H9 (cell line): Measurements from ENCODE around the gene EVI5. TPM values are rescaled to one million over a fixed set of nuclear protein-coding genes. Genes with fewer than 3 reads are reported as not detected.

Experiments used
- DNase-seq: peaks from one replicate; pipeline ENCODE4 v3.0.0-alpha.2; 2017
- H2AFZ ChIP-seq: one replicate; pipeline ENCODE4 v1.6.1; 2013; ENCODE audit warnings: mild to moderate bottlenecking, low read length, control low read depth, moderate library complexity
- H2AK5ac ChIP-seq: 2 replicates; pipeline ENCODE4 v1.6.1; 2013; ENCODE audit warnings: low read length, control low read depth, mixed read lengths; ENCODE audit not compliant: insufficient read length
- H2BK120ac ChIP-seq: one replicate; pipeline ENCODE4 v1.6.1; 2013; ENCODE audit warnings: low read depth, mild to moderate bottlenecking, low read length, control low read depth, inconsistent platforms; ENCODE audit not compliant: poor library complexity, severe bottlenecking
- H2BK12ac ChIP-seq: 2 replicates; pipeline ENCODE4 v1.6.1; 2013; ENCODE audit warnings: low read length, control low read depth, mixed read lengths, low read depth; ENCODE audit not compliant: insufficient read length
- H2BK15ac ChIP-seq: 2 replicates; pipeline ENCODE4 v1.6.1; 2013; ENCODE audit warnings: low read depth, low read length, control low read depth
- H2BK20ac ChIP-seq: one replicate; pipeline ENCODE4 v1.6.1; 2013; ENCODE audit warnings: low read depth, mild to moderate bottlenecking, low read length, control low read depth, inconsistent platforms; ENCODE audit not compliant: poor library complexity, severe bottlenecking
- H2BK5ac ChIP-seq: 2 replicates; pipeline ENCODE4 v1.6.1; 2013; ENCODE audit warnings: low read length, control low read depth, mixed read lengths; ENCODE audit not compliant: insufficient read length
- H3K14ac ChIP-seq: 2 replicates; pipeline ENCODE4 v1.6.1; 2013; ENCODE audit warnings: low read length, control low read depth; ENCODE audit not compliant: insufficient read depth
- H3K18ac ChIP-seq: 2 replicates; pipeline ENCODE4 v1.6.1; 2013; ENCODE audit warnings: low read depth, mild to moderate bottlenecking, mixed read lengths, low read length, control low read depth; ENCODE audit not compliant: insufficient read length
- H3K23ac ChIP-seq: 2 replicates; pipeline ENCODE4 v1.6.1; 2013; ENCODE audit warnings: low read length, control low read depth, mixed read lengths, low read depth; ENCODE audit not compliant: insufficient read length
- H3K23me2 ChIP-seq: 2 replicates; pipeline ENCODE4 v1.6.1; 2013; ENCODE audit warnings: low read depth, mild to moderate bottlenecking, mixed read lengths, low read length, control low read depth; ENCODE audit not compliant: insufficient read length, poor library complexity, severe bottlenecking
- H3K27ac ChIP-seq: 2 replicates; pipeline ENCODE4 v1.5.1; 2013; ENCODE audit warnings: low read length, control low read depth, mixed read lengths, low read depth; ENCODE audit not compliant: insufficient read length
- H3K27me3 ChIP-seq: 2 replicates; pipeline ENCODE4 v1.6.1; 2013; ENCODE audit warnings: low read length, control low read depth, inconsistent platforms; ENCODE audit not compliant: insufficient read depth
- H3K4ac ChIP-seq: 2 replicates; pipeline ENCODE4 v1.6.1; 2013; ENCODE audit warnings: low read depth, mild to moderate bottlenecking, control low read depth, inconsistent platforms, low read length, moderate library complexity
- H3K4me1 ChIP-seq: 2 replicates; pipeline ENCODE4 v1.6.1; 2013; ENCODE audit warnings: low read length, control low read depth, inconsistent platforms; ENCODE audit not compliant: insufficient read depth
- H3K4me2 ChIP-seq: 2 replicates; pipeline ENCODE4 v1.6.1; 2013; ENCODE audit warnings: low read length, control low read depth, mixed read lengths; ENCODE audit not compliant: insufficient read length, insufficient read depth
- H3K56ac ChIP-seq: 2 replicates; pipeline ENCODE4 v1.6.1; 2013; ENCODE audit warnings: low read depth, mild to moderate bottlenecking, mixed read lengths, low read length, control low read depth; ENCODE audit not compliant: insufficient read length
- H3K79me1 ChIP-seq: 2 replicates; pipeline ENCODE4 v1.6.1; 2013; ENCODE audit warnings: low read depth, mild to moderate bottlenecking, moderate library complexity, low read length, control low read depth, inconsistent platforms; ENCODE audit not compliant: insufficient read depth, poor library complexity, severe bottlenecking
- H3K79me2 ChIP-seq: 2 replicates; pipeline ENCODE4 v1.6.1; 2013; ENCODE audit warnings: low read length, control low read depth, inconsistent platforms; ENCODE audit not compliant: insufficient read depth
- H3K9ac ChIP-seq: 2 replicates; pipeline ENCODE4 v1.6.1; 2013; ENCODE audit warnings: low read length, control low read depth, mixed read lengths; ENCODE audit not compliant: insufficient read length; ENCODE audit errors: extremely low read depth
- H3K9me3 ChIP-seq: one replicate; pipeline ENCODE4 v1.6.1; 2013; ENCODE audit warnings: low read depth, low read length, inconsistent platforms; ENCODE audit not compliant: control insufficient read depth
- H3T11ph ChIP-seq: one replicate; pipeline ENCODE4 v1.6.1; 2013; ENCODE audit warnings: mild to moderate bottlenecking, low read length, control low read depth, inconsistent platforms
- H4K20me1 ChIP-seq: one replicate; pipeline ENCODE4 v1.6.1; 2013; ENCODE audit not compliant: control insufficient read depth, insufficient read length, insufficient read depth
- H4K5ac ChIP-seq: 2 replicates; pipeline ENCODE4 v1.6.1; 2013; ENCODE audit warnings: low read depth, mild to moderate bottlenecking, mixed read lengths, low read length, control low read depth; ENCODE audit not compliant: insufficient read length
- H4K8ac ChIP-seq: replicated peaks from 2 replicates; pipeline ENCODE4 v1.6.1; 2013; ENCODE audit warnings: low read length, control low read depth, mixed read lengths, low read depth; ENCODE audit not compliant: insufficient read length
- H4K91ac ChIP-seq: 2 replicates; pipeline ENCODE4 v1.6.1; 2013; ENCODE audit warnings: low read depth, mild to moderate bottlenecking, moderate library complexity, mixed read lengths, low read length, control low read depth; ENCODE audit not compliant: insufficient read length
- H3K27ac Mint-ChIP-seq, 3 experiments: 2 replicates in 2 of 3; 3 replicates in 1 of 3; pipeline ENCODE4 v1.8.0; 2020 to 2021; ENCODE audit warnings: mixed read lengths in 3 of 3, mild to moderate bottlenecking in 1 of 3, moderate library complexity in 1 of 3
- H3K27me3 Mint-ChIP-seq: 2 replicates; pipeline ENCODE4 v1.8.0; 2021; ENCODE audit warnings: low read depth, mild to moderate bottlenecking, moderate library complexity, mixed read lengths
- H3K36me3 Mint-ChIP-seq, 3 experiments: 2 replicates in 2 of 3; 3 replicates in 1 of 3; pipeline ENCODE4 v1.8.0; 2020 to 2021; ENCODE audit warnings: low read depth in 3 of 3, mixed read lengths in 3 of 3; ENCODE audit not compliant: insufficient read depth in 1 of 3
- H3K4me1 Mint-ChIP-seq, 2 experiments: 2 replicates each; pipeline ENCODE4 v1.8.0; 2020; ENCODE audit warnings: mixed read lengths in 2 of 2
- H3K4me3 Mint-ChIP-seq, 2 experiments: 2 replicates in 1 of 2; 3 replicates in 1 of 2; pipeline ENCODE4 v1.8.0; 2020 to 2021; ENCODE audit warnings: mild to moderate bottlenecking in 2 of 2, mixed read lengths in 2 of 2, moderate library complexity in 1 of 2
- H3K9me3 Mint-ChIP-seq, 2 experiments: 2 replicates in 1 of 2; 3 replicates in 1 of 2; pipeline ENCODE4 v1.8.0; 2020; ENCODE audit warnings: mild to moderate bottlenecking in 2 of 2, mixed read lengths in 2 of 2, moderate library complexity in 1 of 2
- WGBS: extraction: QIAGEN DNeasy Blood & Tissue Kit; methylation state at CpG from one replicate; pipeline ENCODE4 v1.1.7; 2013; ENCODE audit warnings: missing lambda C conversion rate, low lambda C conversion rate, mixed read lengths; ENCODE audit not compliant: insufficient read length; ENCODE audit errors: extremely low coverage; 5-methylcytosine and 5-hydroxymethylcytosine counted together
- total RNA-seq: library from RNA; stranded (reverse); gene quantifications from 2 replicates; pipeline ENCODE4 v1.2.1, GENCODE V29; 2021
- TF ChIP-seq, protein P1 (sequence below): fragments of 200-600 bp; sonication (generic); conservative IDR thresholded peaks from 3 replicates; pipeline ENCODE4 v1.8.0; 2021; ENCODE audit warnings: antibody characterized with exemption, mild to moderate bottlenecking

The EVI5 gene
- total RNA-seq, 1 experiment from 2014 or later = 9.7 TPM

DNA sequence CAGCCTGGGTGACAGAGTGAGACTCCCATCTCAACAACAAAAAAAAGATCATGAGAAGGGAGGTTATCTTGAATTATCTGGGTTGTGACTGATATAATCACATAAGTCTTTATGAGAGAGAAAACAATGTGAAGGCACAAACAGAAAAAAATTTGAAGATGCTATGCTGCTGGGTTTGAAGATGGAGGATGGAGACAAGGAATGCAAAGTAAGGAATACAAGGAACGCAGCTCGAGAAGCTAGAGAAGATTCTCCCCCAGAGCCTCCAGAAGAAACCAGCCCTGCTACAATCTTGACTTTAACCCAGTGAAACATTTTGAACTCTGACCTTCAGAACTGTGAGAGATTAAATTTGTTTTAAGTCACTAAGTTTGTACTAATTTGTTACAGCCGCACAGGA lies 15.1 kb downstream of the EVI5 start:
- Mint-ChIP-seq H3K4me1 (peaks cover 11 to 12% of the 10 kb centered on the region in 2 experiments), H3K27ac (no peak overlapping the region), H3K27me3 (no peaks in the 10 kb centered on the region), H3K36me3 (no peaks in the 10 kb centered on the region), H3K4me3 (no peak overlapping the region), H3K9me3 (no peaks in the 10 kb centered on the region)
- Histone ChIP-seq H3T11ph (no peak overlapping the region), H2BK120ac (no peak overlapping the region), H2BK5ac (no peak overlapping the region), H3K27me3 (no peaks in the 10 kb centered on the region), H4K20me1 (no peaks in the 10 kb centered on the region), H2BK20ac (no peak overlapping the region), H3K18ac (no peak overlapping the region), H4K8ac (no peak overlapping the region), H3K56ac (no peak overlapping the region), H3K9me3 (no peaks in the 10 kb centered on the region), H3K9ac (no peak overlapping the region), H3K23me2 (no peaks in the 10 kb centered on the region), H2AFZ (no peak overlapping the region), H3K27ac (no peak overlapping the region), H3K4ac (no peak overlapping the region), H2BK15ac (no peak overlapping the region), H4K5ac (no peak overlapping the region), H3K79me1 (no peaks in the 10 kb centered on the region), H3K14ac (no peak overlapping the region), H2AK5ac (no peak overlapping the region), H3K79me2 (no peaks in the 10 kb centered on the region; the same call in 1 of the 2 replicates), H3K4me1 (no peaks in the 10 kb centered on the region), H4K91ac (no peak overlapping the region), H3K4me2 (no peak overlapping the region), H3K23ac (no peak overlapping the region), H2BK12ac (no peak overlapping the region)
- WGBS = no CpG with 5 or more reads among the region's 3 CpGs
- no peak for DNase-seq
- TF ChIP-seq, protein P1, sequence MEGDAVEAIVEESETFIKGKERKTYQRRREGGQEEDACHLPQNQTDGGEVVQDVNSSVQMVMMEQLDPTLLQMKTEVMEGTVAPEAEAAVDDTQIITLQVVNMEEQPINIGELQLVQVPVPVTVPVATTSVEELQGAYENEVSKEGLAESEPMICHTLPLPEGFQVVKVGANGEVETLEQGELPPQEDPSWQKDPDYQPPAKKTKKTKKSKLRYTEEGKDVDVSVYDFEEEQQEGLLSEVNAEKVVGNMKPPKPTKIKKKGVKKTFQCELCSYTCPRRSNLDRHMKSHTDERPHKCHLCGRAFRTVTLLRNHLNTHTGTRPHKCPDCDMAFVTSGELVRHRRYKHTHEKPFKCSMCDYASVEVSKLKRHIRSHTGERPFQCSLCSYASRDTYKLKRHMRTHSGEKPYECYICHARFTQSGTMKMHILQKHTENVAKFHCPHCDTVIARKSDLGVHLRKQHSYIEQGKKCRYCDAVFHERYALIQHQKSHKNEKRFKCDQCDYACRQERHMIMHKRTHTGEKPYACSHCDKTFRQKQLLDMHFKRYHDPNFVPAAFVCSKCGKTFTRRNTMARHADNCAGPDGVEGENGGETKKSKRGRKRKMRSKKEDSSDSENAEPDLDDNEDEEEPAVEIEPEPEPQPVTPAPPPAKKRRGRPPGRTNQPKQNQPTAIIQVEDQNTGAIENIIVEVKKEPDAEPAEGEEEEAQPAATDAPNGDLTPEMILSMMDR = no peak
